ENCODE data around the gene FBP2. TPM values are rescaled to one million over a fixed set of nuclear protein-coding genes. Genes with fewer than 3 reads are reported as not detected.

Gene FBP2
- total and polyA plus RNA-seq, 2 of the 8 experiments (the other 6 are each of a cell fraction or from before 2014, with no cell fraction given): not detected

DNA sequence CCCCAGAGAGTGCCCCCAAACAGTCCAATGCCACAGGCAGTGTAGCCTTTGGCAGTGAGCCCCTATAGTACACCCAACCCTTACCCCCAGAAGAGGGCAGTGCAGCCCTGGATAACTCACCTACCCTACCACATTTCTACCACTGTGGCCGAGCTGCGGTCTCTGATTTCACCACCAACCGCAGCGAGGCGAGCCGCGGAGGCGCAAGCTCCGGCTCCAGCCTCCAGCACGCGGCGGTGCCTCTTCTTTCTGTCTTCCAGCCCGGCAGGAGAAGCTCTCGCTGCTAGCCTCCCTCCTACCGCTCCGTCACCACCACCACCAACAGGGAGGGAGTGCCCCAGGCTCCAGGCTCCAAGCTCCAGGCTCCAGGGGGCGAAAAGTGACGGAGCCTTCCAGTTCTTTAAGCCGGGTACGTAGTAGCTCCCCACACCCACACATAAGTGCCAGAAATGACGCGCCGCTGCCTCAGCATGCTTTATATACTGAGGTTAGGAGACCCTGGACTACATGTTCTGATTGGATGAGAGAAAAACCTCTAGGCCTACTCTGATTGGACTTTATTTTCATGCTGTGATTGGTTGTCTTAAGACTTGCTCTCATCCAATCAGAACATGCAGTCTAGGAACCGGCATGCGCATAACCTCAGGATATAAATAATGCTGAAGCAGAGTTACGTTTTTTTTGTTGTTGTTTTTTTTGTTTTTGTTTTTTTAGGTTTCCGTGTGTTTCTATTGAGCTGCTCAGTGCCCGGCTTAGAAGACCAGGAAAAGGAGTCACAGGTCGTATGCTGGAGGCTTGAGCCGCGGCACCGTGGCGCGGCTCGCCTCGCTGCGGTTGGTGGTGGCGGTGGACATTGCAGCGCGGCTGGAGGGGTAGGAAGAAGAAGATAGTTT is 38.9 kb downstream of the FBP2 start, which contains the start of gene PCAT7 (continued):
- TF ChIP-seq, protein P1, sequence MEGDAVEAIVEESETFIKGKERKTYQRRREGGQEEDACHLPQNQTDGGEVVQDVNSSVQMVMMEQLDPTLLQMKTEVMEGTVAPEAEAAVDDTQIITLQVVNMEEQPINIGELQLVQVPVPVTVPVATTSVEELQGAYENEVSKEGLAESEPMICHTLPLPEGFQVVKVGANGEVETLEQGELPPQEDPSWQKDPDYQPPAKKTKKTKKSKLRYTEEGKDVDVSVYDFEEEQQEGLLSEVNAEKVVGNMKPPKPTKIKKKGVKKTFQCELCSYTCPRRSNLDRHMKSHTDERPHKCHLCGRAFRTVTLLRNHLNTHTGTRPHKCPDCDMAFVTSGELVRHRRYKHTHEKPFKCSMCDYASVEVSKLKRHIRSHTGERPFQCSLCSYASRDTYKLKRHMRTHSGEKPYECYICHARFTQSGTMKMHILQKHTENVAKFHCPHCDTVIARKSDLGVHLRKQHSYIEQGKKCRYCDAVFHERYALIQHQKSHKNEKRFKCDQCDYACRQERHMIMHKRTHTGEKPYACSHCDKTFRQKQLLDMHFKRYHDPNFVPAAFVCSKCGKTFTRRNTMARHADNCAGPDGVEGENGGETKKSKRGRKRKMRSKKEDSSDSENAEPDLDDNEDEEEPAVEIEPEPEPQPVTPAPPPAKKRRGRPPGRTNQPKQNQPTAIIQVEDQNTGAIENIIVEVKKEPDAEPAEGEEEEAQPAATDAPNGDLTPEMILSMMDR (IDR thresholded peaks at IDR 0.05; ENCODE audit: control extremely low read depth in 1 of 3, insufficient read depth in 1 of 3, low read depth in 1 of 3, low read length in 3 of 3): peak; percentile 78 to 89 (median 84)
- TF ChIP-seq YY1 (IDR thresholded peaks at IDR 0.05; ENCODE audit: low read depth, low read length) (0 out of 2 replicates have a peak, but pooled peaks have one; percentile 9), SP2 (IDR thresholded peaks at IDR 0.05; ENCODE audit: low read length) (no peak)

All from H1 (cell line).